GM18526 (cell line): Measurements from ENCODE around the gene RAPGEF1.
A peak's percentile ranks its signal among the peaks of the same experiment; 100 is the strongest.

Experiments
- POLR2A ChIP-seq: IDR thresholded peaks from 3 replicates; pipeline ENCODE4 v1.6.1; 2011; ENCODE audit not compliant: insufficient read length; ENCODE audit errors: extremely low read depth

RAPGEF1 gene

DNA sequence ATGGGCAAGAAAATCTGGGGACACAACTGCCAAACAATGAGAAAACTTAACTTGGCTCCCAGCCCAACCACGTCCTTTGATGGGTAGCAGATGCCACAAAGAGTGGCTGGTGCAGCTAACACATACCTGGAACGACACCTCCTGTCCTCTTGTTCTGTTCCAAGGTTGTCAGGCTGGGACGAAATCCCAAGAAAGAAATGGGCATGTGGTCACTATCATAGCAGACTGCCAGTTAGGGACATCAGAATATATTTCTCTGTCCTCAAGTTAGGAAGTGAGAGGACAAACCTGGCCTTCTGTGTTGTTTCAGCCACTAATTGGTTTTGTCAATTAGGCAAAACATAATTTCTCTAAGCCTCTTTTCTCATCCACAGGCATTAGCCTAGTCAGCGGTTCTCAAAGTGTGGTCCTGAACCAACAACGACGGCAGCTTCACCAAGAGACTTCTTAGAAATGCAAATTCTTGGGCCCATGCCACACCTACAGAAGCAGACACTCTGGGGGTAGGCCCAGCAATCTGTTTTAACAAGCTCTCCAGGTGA is 63.4 kb downstream of the RAPGEF1 start:
- peak; percentile 69 for TF ChIP-seq POLR2A

DNA sequence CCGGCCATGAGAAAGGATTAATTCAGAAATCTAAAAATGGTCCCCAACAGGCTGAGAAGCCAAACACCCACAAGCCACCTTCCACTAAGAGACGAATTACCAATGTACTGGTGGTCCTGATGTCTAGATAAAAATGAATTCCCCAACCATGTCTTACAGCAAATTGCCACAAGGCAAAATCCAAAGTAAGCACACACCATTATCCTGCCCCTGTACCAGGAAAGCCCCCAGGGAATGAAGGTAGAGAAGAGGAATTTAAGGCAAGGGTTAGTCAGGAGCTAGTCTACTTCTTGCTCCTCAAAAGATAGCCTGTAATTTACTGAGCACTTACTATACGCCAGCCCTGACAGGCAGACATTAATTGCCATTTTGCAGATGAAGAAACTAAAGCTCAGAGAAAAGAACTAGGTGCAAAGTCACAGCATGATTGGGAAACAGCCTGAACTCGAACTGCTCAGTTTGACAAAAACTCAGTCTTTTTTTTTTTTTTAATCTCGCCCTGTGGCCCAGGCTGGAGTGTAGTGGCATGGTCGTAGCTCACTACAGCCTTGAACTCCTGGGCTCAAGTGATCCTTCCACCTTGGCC is 64.3 kb downstream of the RAPGEF1 start:
- no peak for TF ChIP-seq POLR2A

DNA sequence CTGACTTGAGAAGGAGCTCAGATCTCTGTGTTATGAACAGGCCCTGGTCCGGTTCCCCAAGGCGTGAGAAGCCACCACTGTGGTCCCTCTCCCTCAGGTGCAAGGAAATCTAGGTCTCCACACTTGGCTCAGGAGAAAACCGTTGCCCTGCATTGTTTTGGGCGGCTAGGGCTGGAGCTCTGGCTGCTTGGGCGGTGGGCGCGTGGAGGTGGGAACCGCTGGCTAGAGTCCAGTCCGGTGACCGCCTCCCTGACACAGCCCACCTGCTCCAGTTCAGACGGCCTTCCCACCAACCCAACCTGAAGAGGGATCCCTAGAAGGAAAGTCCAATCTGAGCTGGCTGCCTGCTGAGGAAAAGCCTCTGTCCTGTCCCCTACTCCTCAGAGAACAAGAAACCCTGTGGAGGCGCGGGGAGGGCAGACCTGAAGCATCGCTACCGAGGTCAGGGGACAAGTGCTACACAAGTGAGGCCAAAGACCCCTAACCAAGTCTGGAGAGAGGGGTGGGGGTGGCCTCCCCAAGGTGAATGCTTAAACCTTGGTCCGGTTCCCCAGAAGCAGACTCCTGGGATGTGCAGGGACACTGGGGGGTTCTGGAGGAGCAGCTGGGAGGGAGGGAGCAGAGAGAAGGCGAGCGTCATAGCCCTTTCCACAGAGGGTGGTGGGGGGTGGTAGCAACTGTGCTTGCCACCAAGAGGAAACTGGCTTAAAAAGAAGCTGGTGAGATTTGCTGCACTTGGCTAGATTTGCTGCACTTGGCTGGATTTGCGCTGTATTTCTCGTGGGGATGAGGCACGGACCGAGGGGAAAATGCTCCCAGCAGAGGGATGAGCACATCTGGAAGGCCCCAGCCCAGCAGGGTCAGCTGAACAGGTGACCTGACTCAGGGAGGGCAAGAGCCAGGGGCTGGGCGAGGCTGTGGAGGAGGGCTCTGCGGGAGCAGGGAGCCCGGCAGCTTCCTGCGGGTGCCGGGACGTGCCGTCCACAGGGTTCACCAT is 65.2 kb downstream of the RAPGEF1 start:
- peak; percentile 29 for TF ChIP-seq POLR2A

- no peak for TF ChIP-seq POLR2A
Observed at GRCh38 chr9:131673531-131673930, 66.3 kb downstream of the RAPGEF1 start.

DNA sequence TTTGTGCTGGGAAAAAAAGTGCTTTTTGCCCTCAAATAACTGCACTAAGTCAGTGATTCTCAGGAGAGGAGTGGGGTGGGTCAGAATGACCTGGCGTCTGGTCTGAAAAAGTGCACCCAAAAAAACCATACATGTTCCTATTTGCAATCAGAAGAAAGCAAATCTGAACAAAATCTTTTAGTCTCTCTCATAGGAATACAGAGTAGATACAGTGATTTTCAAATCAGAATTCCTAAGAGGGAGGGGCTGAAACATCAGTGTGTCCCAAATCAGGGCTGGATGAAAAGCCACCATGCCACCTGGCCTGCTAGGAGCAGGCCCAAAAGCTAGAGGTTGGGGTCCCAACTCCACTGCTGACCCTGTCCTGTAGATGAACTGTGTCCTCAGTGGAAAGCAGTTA is 66.8 kb downstream of the RAPGEF1 start:
- no peak for TF ChIP-seq POLR2A

GRCh38 chr9:131672451-131672850 is 67.4 kb downstream of the RAPGEF1 start:
- no peak for TF ChIP-seq POLR2A

DNA sequence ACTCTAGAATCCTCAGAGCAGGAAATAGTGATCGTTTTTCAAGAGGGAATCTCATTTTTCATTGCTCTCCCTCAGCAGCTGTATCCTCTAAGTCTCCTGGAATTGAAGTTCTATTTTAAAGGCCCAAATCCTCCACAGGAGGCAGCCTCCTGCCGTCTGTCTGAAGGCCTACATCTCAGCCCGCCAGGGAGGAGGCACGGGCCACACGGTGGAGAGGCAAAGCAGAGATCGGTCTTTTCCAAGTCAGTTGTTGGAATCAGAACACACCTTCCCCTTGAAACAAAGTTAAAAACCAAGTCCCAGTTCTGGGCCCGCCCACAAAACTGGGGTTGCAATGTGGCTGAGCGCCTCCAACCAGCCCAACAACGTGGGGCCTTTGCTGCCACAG is 68.7 kb downstream of the RAPGEF1 start:
- no peak for TF ChIP-seq POLR2A

DNA sequence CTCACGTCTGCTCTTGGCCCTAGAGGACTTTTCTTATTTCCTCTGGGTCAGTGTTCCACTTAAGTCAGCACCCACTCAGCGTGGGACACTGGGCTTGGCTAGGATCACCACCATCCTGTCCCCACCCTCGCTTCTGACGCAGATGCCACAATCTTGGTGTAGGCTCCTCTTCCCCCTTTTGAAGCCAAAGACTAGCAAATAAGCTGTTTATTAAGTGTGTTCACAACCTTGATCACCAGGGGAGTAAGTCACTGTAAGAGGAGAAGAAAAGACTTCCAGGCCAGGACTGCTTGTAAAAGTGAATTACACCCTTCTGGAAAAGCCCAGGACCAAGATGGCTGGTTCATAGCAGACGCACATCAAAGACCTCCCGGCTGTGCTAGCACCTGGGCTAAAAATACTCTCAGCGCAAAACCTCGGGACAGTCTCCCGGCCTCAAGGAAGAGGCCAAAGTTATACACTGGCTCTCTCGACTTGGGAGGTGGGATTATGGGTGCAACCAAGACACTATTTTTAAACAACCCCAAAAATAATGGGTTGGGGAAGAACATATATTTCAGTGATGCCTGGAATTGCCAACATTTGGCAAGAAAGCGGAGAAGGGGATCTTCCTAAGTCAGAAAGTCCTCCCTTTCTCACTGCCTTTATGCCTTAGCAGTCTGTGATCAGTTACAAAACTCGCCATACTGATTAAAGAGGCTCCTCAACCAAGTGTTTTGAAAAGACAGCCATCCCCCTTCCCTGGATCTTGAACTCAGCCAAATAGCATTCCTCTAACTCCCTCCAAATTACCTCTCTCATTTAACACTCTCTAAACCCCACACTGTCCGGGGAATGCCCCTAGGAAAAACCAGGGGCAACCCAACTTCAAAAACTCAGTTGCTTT is 69.4 kb downstream of the RAPGEF1 start:
- no peak for TF ChIP-seq POLR2A

GRCh38 chr9:131669269-131670157 is 70.4 kb downstream of the RAPGEF1 start:
- no peak for TF ChIP-seq POLR2A

DNA sequence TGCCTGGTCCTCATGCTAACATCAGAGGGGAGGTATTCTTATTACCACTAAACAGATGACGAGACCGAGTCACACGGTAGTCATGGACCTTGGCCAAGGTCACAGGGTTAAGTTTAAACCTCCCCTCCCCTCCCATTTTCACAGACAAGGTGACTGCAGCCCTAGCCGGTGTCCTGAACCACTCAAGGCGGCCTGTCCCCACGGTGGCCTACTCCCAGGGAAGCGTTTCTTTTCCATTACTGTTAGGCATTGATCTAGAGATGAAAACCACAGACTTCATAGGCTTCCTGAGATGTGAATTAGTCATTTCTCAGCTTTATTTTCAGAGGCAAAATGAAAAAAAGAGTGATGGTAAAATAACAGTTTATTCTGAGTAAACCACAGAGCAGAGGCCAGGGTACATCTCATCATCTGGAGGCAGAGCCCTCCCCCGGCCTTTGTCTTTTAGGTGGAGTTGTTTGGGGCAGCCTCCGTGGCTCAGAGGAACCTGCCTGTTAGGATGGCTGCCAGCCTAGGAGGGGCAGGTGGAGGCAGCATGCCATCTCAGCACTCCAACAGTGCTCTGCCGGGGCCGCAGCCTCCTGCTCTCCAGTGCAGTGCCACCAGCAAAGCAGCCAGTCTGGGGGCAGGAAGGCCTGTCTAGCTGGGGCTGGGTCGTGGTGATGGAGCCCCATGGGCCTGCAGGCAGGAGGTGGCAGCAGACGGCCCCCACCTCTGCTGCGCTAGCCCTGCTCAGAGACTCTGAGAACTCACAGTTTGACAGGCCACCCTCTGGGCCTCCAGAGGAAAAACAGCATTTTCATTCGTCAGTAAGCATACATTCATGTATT is 71.2 kb downstream of the RAPGEF1 start:
- no peak for TF ChIP-seq POLR2A

GRCh38 chr9:131668057-131668438 is 71.8 kb downstream of the RAPGEF1 start:
- no peak for TF ChIP-seq POLR2A

GRCh38 chr9:131667576-131667975 is 72.3 kb downstream of the RAPGEF1 start:
- no peak for TF ChIP-seq POLR2A

GRCh38 chr9:131666774-131667173 is 73.1 kb downstream of the RAPGEF1 start:
- TF ChIP-seq POLR2A, result no peak
